HG02884 (cell line): Measurements from ENCODE around the gene MYO9A.

Experiments
- ATAC-seq: cut with Tn5 transposase; IDR thresholded peaks from one replicate; pipeline ENCODE4 v1.9.1; 2021; ENCODE audit warnings: mild to moderate bottlenecking, moderate library complexity; ENCODE audit not compliant: unreplicated experiment

MYO9A gene

DNA sequence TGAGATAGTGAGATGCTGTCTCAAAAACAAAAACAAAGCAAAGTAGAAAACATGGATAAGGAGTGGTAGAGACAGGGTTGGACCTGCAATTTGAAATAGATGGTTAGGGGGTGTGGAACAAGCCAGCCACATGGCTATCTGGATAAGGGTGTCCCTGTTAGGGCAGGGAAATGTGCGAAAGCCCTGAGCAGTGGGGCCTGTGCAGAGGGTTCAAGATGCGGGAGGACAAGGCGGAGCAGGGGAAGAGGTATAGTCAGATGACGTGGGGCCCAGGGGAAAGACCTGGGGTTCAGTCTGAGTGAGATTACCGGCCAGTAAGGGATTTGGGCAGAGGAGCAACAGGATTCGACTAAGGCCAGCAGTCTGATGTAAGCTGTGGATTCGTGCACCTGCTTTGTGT is 326.0 kb downstream of the MYO9A start:
- no peak for ATAC-seq

DNA sequence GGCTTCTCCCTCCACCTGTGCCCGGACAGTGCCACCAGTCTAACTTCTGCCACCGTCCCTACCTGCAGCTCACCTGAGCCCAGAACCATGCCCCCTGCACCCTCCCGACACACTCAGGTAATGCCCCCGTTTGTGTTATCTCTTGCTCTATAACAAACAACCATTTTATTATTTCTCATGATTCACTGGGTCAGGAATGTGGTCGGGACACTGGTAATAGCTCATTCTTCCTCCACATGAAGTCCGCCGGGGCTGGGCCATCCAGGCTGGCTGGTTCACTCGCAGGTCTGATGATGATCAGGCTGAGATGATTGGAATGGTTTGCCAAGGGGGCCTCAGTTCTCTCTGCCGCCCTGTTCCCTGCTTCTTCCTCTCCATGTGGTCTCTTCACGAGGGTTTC is 327.9 kb downstream of the MYO9A start:
- ATAC-seq, result no peak

DNA sequence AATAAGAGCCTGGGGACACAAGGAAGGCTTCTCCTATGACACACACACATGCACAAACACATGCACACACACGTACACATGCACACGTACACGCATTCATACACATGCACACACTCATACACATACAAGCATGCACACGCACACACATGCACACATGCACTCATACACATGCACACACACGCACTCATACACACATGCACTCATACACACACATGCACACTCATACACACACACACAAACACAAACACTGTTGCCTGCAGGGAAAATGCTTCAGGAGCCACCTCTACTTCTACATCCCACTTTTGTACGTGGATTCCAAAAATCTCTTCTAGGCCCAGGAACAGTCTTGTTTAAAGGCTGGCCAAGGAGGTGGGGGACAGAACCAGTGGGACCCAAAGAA is 328.3 kb downstream of the MYO9A start:
- no peak for ATAC-seq

DNA sequence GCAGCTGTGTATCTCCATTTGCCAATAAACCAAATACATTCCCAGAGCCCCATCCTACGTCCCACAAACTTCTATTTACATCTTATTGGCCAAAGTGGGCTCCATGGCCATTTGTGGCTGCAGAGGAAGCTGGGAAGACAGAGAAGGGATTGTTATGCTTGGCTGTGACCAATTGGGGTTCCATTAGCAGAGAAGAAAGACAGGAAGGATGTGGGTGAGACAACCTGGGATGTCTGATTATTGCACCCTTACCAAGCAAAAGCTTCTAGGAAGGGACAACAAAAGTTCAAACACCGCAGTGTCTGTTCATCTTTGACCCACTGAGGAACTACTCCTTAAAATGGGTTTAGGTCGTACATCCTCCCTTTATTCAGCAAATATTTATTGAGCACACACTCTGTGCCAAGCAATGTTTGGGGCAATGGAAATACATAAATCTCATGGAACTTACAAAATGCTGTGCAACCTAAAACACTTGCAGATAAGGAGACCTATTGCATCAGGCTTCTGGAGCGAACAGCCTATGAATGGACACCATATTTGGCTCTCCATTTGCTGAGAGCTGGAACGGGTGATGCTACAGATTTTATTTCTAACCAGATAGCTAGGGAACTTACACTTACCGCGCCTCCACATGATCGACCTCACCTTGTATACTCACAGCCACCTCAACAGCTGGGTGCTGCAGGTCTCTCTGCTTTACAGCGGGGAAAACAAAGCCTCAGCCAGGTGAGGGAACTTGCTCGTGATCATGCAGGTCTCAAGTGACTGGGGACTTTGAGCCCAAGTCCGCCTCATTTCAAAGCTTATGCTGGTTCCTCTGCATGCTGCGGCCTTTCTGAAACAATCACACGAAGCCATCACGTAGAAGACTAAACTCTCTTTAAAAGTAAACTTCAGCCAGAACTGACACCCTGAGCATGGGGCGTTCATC is 329.0 kb downstream of the MYO9A start:
- no peak for ATAC-seq

DNA sequence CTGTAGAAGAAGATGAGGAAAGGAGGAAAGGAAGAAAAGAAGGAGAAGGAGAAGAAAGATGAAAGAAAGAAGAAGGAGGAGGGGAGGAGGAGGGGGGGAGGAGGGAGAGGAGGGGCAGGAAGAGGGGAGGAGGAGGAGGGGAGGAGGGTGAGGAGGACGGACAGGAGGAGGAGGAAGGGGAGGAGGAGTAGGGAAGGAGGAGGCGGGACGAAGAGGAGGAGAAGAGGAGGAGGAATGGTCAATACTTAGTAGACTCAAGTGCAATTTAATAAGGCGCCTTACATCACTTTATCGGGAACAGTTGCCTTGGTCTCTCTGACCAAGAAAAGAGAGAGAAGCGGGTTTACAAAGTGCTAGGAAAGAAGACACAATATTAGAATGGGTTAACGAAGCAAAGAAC is 331.3 kb downstream of the MYO9A start:
- ATAC-seq, result no peak

DNA sequence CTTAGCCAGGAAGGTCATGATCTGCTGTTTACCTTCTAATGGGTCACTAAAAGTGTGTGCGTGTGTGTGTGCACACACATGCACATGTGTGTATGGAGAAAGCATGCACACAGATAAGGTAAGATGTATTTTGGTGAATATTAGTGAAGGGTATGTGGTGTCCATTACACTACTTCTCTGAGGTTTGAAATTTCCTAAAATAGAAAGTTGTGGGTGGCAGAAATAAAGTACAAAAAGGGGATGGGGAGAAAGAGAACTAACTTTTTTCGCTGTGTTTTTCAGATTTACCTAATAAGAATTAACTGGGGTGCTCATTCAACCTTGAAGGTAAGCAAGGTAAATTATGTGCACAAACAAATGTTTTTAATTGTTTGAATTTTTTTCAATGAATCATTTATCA is 332.0 kb downstream of the MYO9A start:
- ATAC-seq, result no peak

DNA sequence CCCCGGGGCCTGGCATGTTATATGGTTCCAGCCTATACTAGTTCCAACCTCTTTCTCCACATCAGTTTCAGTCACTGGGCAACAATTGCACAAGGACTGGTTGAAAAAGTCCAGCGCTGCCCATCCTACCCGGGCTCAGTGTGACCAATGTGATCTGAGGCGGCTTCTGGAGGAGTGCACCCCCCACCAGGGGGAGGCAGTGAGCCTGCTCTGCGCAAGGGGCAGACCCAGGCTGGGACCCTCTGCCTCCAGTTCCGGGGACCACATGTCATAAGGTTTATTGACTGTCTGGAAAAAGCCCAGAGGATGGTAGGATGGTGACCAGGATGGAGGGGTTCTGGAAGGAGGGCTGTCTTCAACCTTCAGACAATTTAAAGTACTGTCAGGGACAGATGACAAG is 333.2 kb downstream of the MYO9A start:
- no peak for ATAC-seq

DNA sequence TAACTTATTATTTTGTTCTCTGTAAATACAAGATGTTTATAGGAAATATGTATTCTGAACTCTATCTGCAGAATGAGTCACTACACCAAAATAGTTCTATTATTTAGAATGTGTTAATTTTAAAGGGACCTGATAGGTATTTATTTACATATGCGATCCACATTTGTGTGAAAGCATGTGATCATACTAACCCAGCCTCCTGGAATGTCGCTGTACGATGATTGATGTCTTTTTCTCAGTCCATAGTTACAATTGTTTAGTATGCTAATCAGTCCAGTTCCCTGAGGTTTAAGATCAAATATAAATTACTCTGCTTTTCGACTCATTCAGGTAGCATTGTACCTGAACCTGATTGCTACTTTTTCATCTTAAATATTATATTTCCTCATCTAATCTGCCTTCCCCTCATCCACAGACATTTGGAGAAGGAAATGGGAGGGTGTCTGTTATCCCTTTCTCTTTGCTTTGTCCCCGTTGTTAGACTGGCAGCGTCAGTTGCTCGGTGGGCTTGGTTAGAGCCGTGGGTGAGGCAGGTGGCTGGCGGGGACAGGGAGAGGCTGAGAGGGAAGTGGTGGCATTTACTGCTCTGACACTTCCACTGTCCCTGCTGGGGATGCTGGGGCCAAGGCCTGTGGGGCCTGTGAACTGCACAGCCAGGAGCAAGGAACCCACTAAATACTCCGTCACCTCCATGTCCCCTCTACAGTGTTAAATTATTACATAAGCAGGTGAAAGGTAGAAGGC is 335.4 kb downstream of the MYO9A start:
- ATAC-seq, result no peak

DNA sequence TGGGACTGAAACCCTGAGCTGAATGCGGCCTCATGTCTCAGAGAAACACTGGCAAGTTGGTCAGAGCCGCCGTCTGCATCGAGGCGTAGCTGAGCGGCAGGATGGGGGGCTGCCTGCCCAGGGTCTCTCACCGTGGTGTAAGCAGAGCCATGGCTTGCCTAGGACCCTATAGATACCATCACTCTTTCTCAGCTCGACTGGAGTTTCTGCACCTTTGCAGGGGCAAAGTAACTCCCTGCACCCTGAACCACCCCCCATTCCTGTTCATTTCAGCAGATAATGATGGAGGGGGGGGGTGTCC is 336.0 kb downstream of the MYO9A start:
- no peak for ATAC-seq

DNA sequence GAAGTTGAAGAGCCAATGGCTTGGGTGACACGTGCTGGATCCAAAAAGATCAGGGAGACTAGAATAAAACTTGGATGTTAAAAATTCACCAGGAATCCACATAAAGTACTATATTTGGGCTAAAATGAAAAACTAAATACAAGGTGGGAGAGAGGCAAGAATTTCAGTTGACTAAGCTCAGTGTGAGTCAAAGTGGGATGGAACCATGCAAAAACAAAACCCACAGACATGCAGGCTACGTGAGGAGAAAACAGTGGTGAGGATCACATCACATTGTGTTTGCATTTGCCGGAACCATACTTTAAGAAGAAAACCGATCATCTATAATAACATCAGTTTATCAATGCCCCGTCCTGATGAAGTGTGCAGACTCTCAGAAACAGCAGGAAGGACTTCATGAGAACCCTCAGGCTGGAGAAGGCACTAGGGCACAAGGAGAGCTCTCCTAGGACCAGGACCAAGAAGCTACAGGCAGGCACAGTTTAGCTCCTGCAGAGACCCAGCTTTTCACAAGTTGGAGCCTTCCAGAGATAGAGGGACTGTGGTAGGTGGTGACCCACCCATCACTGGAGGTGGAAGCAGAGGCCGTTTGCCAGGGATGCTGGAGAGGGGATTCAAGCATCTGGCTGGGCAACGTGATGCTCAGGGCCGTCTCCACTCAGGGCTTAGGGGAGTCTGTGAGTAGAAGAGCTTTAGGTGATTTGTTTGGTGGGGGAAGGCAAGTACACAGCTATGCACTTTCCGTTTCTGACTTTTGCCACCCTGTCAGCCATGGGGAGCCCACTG is 336.6 kb downstream of the MYO9A start:
- ATAC-seq, result peak; percentile 69

DNA sequence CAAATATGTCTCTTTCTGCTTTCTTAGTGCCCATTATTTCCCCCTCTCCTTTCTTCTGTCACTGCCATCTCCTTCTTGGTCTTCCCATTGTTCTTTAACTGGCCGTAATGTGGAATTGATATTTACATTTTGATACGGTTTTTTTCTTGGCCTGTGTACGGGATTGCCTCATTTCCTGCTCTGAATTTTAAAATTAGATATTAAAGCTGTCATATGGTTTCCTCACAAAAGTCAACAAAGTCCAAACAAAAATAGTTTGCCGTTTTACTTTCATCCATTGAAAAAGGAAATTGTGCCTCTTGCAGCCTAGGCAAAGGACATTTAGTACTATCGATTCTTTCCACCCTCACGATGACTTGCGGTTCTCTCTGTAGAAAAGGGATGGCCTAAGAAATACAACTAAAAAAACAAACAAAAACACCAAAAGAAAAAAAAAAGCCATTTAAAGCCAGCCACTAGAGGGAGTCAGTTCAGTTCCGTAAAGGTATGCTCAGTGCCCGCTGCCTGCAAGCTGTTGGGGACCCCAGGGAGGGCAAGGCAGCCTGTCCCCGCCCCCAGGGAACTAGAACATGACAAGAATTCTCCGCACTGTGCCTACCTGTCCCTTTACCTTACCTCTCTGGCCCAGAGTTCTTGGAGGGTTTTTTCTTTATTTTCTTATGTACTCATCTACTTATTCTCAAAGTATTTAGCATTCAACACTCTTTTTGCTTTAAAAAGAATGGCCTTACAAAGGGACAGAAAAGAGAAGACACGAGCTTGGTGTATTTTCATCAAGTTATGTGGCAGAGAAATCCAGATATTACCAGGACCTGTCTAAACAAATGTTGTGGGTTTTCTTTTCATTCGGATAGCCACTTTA is 337.6 kb downstream of the MYO9A start:
- ATAC-seq, result no peak

DNA sequence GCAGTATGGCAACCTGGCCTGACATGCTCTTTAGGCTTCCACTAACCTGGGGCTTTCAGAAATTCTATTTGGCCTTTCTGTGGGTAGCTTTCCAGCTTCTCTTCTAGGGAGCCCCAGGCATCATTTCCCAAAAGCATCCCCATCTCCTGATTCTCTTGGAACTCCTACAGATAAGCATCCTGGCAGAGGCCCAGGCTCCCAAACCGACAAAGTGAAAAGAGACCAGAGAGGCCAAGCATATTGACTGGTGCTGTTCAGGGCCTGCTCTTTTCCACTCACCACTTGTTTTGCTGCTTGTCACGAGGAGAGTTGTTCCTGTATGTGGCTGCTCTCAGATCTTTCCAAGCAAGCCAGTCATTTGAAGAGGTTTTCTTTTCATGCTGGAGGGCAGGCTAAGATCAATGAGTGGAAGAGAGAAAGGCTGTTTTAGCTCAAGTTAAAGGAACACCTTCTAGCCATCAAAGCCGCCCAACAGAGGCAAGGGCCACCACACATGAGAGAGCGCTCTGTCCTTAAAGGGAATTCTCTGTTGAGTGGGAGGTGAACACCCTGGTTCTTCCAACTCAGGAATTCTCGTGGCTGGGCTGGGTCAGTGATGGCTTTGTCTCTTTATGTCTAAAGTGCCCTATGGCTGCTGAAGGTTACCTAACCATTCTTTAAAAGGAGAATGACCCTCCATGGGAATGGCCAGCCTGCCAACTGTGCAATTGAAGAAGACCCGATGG is 338.7 kb downstream of the MYO9A start:
- no peak for ATAC-seq

DNA sequence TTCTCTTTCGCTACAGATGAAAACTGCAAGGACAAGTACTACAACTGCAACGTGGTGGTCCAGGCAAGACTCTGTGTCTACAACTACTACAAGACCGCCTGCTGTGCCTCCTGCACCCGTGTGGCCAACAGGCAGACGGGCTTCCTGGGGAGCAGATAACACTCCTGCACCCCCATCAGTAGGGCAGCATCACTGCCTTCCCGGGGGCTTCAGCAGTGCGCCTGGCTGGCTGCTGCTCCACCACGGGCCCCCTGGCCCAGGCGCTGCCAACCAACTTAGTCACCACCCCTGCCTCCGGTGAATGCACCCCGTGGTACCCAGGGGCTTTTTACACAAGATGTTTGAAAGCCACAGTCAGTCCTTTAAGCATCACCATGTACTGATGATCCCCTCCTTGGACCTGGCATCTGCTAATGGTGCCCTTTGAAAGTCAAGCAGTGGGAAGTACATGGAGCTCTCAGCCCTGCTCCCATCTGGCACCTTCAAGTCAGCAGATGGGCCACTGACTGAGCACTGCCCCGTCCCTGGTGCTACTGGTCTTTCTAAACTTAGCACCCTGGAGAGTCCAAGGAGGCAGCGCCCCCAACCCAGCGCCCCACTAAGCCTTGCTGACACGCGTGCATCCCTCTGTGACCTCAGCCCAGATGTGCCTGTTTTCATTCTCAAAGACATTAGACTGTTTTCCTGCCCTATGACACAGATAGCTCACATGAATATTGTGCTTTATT is 340.6 kb downstream of the MYO9A start:
- ATAC-seq, result no peak

DNA sequence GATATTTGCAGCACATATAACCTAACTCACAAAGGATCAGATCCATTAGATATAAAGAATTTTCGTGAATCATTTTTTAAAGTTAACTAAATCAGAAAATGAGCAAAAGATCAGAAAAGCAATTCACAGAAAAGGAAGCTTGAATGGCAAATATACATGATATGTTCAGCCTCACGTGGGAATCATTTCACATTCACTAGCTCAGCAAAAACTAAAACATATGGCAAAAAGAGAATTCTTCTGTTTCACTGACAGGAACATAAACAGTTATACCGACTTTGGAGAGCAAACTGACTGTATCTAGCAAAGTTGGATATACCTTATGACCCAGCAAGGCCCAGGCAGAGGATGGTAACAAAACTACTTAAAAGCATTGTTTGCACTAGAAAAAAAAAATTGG is 341.6 kb downstream of the MYO9A start:
- ATAC-seq, result no peak

DNA sequence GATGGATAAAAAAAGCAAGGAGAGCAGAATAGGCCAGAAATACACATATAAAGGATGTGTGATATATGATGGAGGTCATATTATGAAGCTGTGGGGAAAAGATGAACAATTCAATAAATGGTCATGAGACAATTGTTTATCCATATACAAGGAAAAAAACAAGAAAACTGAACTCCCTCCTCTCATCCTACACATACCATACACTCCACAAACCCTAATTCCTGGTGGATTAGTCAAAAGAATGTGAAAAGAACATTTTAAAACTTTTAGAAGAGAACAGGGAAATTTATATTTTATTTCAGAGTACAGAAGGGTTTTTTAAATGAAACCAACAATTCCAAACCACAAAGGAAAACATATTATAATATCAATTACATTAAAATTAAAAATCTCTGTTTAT is 342.1 kb downstream of the MYO9A start:
- no peak for ATAC-seq

DNA sequence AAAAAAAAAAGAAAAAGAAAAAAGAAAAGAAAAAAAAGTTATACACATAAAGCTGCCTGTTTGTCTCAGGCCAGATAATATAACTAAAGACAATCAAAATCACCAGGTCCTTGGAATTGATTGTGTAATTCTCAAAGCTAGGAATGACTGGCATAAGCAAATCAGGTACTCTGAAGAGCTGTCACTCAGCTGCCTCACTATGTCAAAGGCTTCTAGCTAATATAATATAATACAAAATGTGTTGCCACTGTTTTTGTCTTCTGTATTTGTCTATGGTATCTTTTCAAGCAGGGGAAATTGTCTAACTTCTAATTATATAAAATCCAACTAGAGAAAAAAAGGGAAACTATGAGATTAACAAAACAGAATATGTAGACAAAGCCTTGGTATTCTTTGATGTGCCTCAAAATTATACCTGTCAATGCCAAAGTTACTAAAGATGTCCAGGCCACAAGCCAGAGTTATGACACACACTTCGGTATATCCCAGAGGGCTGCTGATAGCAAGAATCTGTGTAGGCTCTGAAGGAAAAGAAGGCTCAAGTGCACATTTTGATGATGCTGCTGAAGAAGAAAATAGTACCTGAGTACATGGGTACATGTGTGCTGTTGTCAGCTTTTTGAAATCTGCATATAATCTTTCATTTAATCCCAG is 344.6 kb downstream of the MYO9A start:
- ATAC-seq, result no peak
